Left colon (tissue), 2 donors: ENCODE results near the gene SLC9A4. TPM values are rescaled to one million over a fixed set of nuclear protein-coding genes. Genes with fewer than 3 reads are reported as not detected.

ENCODE experiments used
- ATAC-seq: fragments of 200-7000 bp; cut with Tn5 transposase; one replicate; pipeline ENCODE4 v1.9.1; 2020; ENCODE audit warnings: mild to moderate bottlenecking, moderate library complexity
- DNase-seq, 2 donors: peaks; one replicate each; pipeline ENCODE4 v3.0.0-alpha.2; 2020
- intact Hi-C, 2 donors: fragments of 100-400 bp; cut with DNase I in 1 of 2; cut with micrococcal nuclease in 1 of 2; formaldehyde crosslinking; loops; one replicate each; pipeline versions ENCODE4 v1.11.2 to v1.14.0; 2022; cut with DNase I, micrococcal nuclease
- total RNA-seq, 2 donors: library from RNA; stranded (reverse); fragmentation: NEBNext Ultra II Directional; extraction: Animal tissue kit (Norgen Biotek cat#: 25700); gene quantifications; one replicate each; pipeline ENCODE4 v1.2.1, GENCODE V29; 2021
- donor health status: DM: no; HTN: no; CAD: no.
- donor health status: DM: yes; HTN: yes; CAD: no.

The SLC9A4 gene
- total RNA-seq, 2 donors from 2014 or later = 0.09 to 0.34 TPM

- no peak for DNase-seq
- ATAC-seq = peak; percentile 32
- intact Hi-C loops = no loop called here
Measured at GRCh38 chr2:102486941-102487702, 14.1 kb downstream of the SLC9A4 start.

GRCh38 chr2:102487761-102488462 is 14.9 kb downstream of the SLC9A4 start:
- ATAC-seq (peak; percentile 97), DNase-seq (peak; percentile 51 to 66)
- intact Hi-C loops = no loop called here

- no peak for ATAC-seq
- intact Hi-C loops = no loop called here
- DNase-seq = no peak
Measured at GRCh38 chr2:102489646-102490045, 16.6 kb downstream of the SLC9A4 start.

- DNase-seq (no peak), ATAC-seq (no peak)
- intact Hi-C loops = no loop called here
Measured at GRCh38 chr2:102492006-102492405, 19.0 kb downstream of the SLC9A4 start.

GRCh38 chr2:102494570-102494969 is 21.5 kb downstream of the SLC9A4 start:
- ATAC-seq = no peak
- intact Hi-C loops = no loop called here

GRCh38 chr2:102498414-102498813 is 25.4 kb downstream of the SLC9A4 start:
- ATAC-seq = no peak
- intact Hi-C loops = no loop called here

More at GRCh38 chr2:102494570-102494969, 21.5 kb downstream of the SLC9A4 start:
- DNase-seq = no peak

GRCh38 chr2:102499558-102499957 is 26.5 kb downstream of the SLC9A4 start:
- DNase-seq = no peak
- intact Hi-C loops = no loop called here
- peak; percentile 88 for ATAC-seq

More at GRCh38 chr2:102498414-102498813, 25.4 kb downstream of the SLC9A4 start:
- DNase-seq = no peak

- intact Hi-C loops = no loop called here
- no peak for ATAC-seq
Measured at GRCh38 chr2:102502576-102502975, 29.6 kb downstream of the SLC9A4 start.

GRCh38 chr2:102504833-102505232 is 31.8 kb downstream of the SLC9A4 start:
- ATAC-seq = no peak
- peak; percentile 70 to 73 for DNase-seq

More at GRCh38 chr2:102502576-102502975, 29.6 kb downstream of the SLC9A4 start:
- no peak for DNase-seq

GRCh38 chr2:102505290-102505689 is 32.3 kb downstream of the SLC9A4 start:
- DNase-seq = peak; percentile 59 to 66
- intact Hi-C loops = no loop called here
- no peak for ATAC-seq

More at GRCh38 chr2:102504833-102505232, 31.8 kb downstream of the SLC9A4 start:
- intact Hi-C loops = no loop called here

GRCh38 chr2:102506743-102507142 is 33.7 kb downstream of the SLC9A4 start:
- intact Hi-C loops = no loop called here
- ATAC-seq (no peak), DNase-seq (no peak)

- intact Hi-C loops = no loop called here
- no peak for ATAC-seq
- no peak for DNase-seq
Measured at GRCh38 chr2:102508863-102509262, 35.8 kb downstream of the SLC9A4 start.

GRCh38 chr2:102509749-102510148 is 36.7 kb downstream of the SLC9A4 start:
- ATAC-seq = no peak
- intact Hi-C loops = no loop called here
- no peak for DNase-seq

- no peak for DNase-seq
- peak; percentile 64 for ATAC-seq
- intact Hi-C loops = no loop called here
Measured at GRCh38 chr2:102510791-102511575, 38.0 kb downstream of the SLC9A4 start.

- intact Hi-C loops = no loop called here
- DNase-seq = no peak
- no peak for ATAC-seq
Measured at GRCh38 chr2:102512161-102512560, 39.1 kb downstream of the SLC9A4 start.

GRCh38 chr2:102513355-102513939 is 40.4 kb downstream of the SLC9A4 start:
- no peak for ATAC-seq
- no peak for DNase-seq
- intact Hi-C loops = no loop called here

- DNase-seq = no peak
- no peak for ATAC-seq
- intact Hi-C loops = no loop called here
Measured at GRCh38 chr2:102514061-102514785, 41.2 kb downstream of the SLC9A4 start.

- intact Hi-C loops = no loop called here
- no peak for ATAC-seq
- no peak for DNase-seq
Measured at GRCh38 chr2:102515851-102516250, 42.8 kb downstream of the SLC9A4 start.
